PC-3 (cell line): ENCODE data around the gene SYTL1. TPM values are rescaled to one million over a fixed set of nuclear protein-coding genes. Genes with fewer than 3 reads are reported as not detected.

Source experiments
- ATAC-seq: fragments of 200-7000 bp; cut with Tn5 transposase; 2 replicates; pipeline ENCODE4 v1.9.1; 2020; ENCODE audit warnings: mild to moderate bottlenecking, moderate library complexity
- BruUV-seq: library from RNA; stranded (reverse); fragments of 400-500 nt; replicated peaks from 2 replicates; lab custom pipeline; 2021; lab: Mats Ljungman, UMichigan
- CTCF ChIA-PET: fragments of 300-600 bp; sonication (Branson Sonifier 250); formaldehyde crosslinking; loops from one replicate; lab custom pipeline; 2022; ENCODE audit warnings: antibody characterized with exemption; lab: Charles Lee
- POLR2A ChIA-PET: fragments of 300-600 bp; sonication (Branson Sonifier 250); formaldehyde crosslinking; loops from one replicate; lab custom pipeline; 2022; ENCODE audit warnings: antibody characterized with exemption; ENCODE audit not compliant: unreplicated experiment; lab: Charles Lee
- DNase-seq: peaks from one replicate; pipeline ENCODE4 v3.0.0-alpha.2; 2015
- H2AFZ ChIP-seq: fragments of 300-600 bp; sonication (generic); 2 replicates; pipeline ENCODE4 v1.6.0; 2016; ENCODE audit warnings: antibody characterized with exemption, low read length
- H3F3A ChIP-seq: fragments of 300-600 bp; sonication (generic); one replicate; pipeline ENCODE4 v1.6.0; 2017; ENCODE audit warnings: antibody characterized with exemption, low read length, control low read depth, mild to moderate bottlenecking; ENCODE audit not compliant: unreplicated experiment
- H3K27ac ChIP-seq: fragments of 300-600 bp; sonication (generic); 2 replicates; pipeline ENCODE4 v1.5.1; 2016; ENCODE audit warnings: mild to moderate bottlenecking, low read length
- H3K27me3 ChIP-seq: fragments of 300-600 bp; sonication (generic); 2 replicates; pipeline ENCODE4 v1.6.1; 2016; ENCODE audit warnings: low read length, mixed read lengths
- H3K36me3 ChIP-seq: fragments of 300-600 bp; sonication (generic); 2 replicates; pipeline ENCODE4 v1.6.1; 2016; ENCODE audit warnings: low read depth, mixed run types, low read length, mixed read lengths
- H3K4me1 ChIP-seq: fragments of 300-600 bp; sonication (generic); 2 replicates; pipeline ENCODE4 v1.5.1; 2016; ENCODE audit warnings: low read length; ENCODE audit not compliant: insufficient read depth
- H3K4me2 ChIP-seq: fragments of 300-600 bp; sonication (generic); 2 replicates; pipeline ENCODE4 v1.6.0; 2016; ENCODE audit warnings: low read length
- H3K4me3 ChIP-seq: fragments of 300-600 bp; sonication (generic); 2 replicates; pipeline ENCODE4 v1.5.1; 2016; ENCODE audit warnings: mild to moderate bottlenecking, low read length, mixed read lengths
- H3K79me2 ChIP-seq: fragments of 300-600 bp; sonication (generic); 2 replicates; pipeline ENCODE4 v1.6.1; 2017; ENCODE audit warnings: low read length, mixed read lengths
- H3K9ac ChIP-seq: fragments of 300-600 bp; sonication (generic); 2 replicates; pipeline ENCODE4 v1.6.0; 2016; ENCODE audit warnings: mild to moderate bottlenecking, low read length
- H3K9me2 ChIP-seq: fragments of 300-600 bp; sonication (generic); replicated peaks from 2 replicates; pipeline ENCODE4 v1.6.1; 2016; ENCODE audit warnings: mixed run types, low read length, mixed read lengths
- H3K9me3 ChIP-seq: fragments of 300-600 bp; sonication (generic); 2 replicates; pipeline ENCODE4 v1.6.1; 2016; ENCODE audit warnings: low read length, mixed read lengths
- H4K20me1 ChIP-seq: fragments of 300-600 bp; sonication (generic); 2 replicates; pipeline ENCODE4 v1.6.1; 2016; ENCODE audit warnings: low read length, mixed read lengths
- CTCF ChIP-seq: fragments of 300-600 bp; sonication (generic); conservative IDR thresholded peaks from 2 replicates; pipeline ENCODE4 v1.5.1; 2017; ENCODE audit warnings: antibody characterized with exemption, low read depth, mild to moderate bottlenecking, low read length
- EZH2 ChIP-seq: fragments of 300-600 bp; sonication (generic); IDR thresholded peaks from one replicate; pipeline ENCODE4 v1.6.1; 2017; ENCODE audit warnings: antibody characterized with exemption, mild to moderate bottlenecking, low read length; ENCODE audit not compliant: unreplicated experiment
- EZH2phosphoT487 ChIP-seq: fragments of 300-600 bp; sonication (generic); IDR thresholded peaks from 2 replicates; pipeline ENCODE4 v1.6.1; 2018; ENCODE audit warnings: mild to moderate bottlenecking, antibody characterized with exemption, low read length, borderline replicate concordance
- intact Hi-C: fragments of 100-400 bp; cut with micrococcal nuclease; formaldehyde crosslinking; loops from 2 replicates; pipeline ENCODE4 v1.9.0; 2023
- total RNA-seq: library from RNA; depleted of rRNA; stranded (reverse); fragments of >200 nt; gene quantifications from 2 replicates; pipeline ENCODE4 v1.2.3, GENCODE V29; 2014

SYTL1 gene
- total RNA-seq, 1 experiment from 2014 or later: 26.8 TPM

- no peaks in the 10 kb centered on the region for H3K9me3 ChIP-seq
- intact Hi-C loops: loop anchor here (2.0 kb wide), 1 partner anchor 25 kb away; no protein-coding TSS in a partner anchor
- no peaks in the 10 kb centered on the region; the same call in 1 of the 2 replicates for H3K36me3 ChIP-seq
- no peak for DNase-seq
- H3K4me3 ChIP-seq: no peak overlapping the region
- no peak overlapping the region for H3K27ac ChIP-seq
- no TSS peak for BruUV-seq
- no peak for TF ChIP-seq EZH2
- TF ChIP-seq CTCF: no peak
- no peak for TF ChIP-seq EZH2phosphoT487
- ATAC-seq: no peak
- no peaks in the 10 kb centered on the region for H4K20me1 ChIP-seq
- peaks cover 10% of the 10 kb centered on the region for H3K79me2 ChIP-seq
- H3F3A ChIP-seq: no peaks in the 10 kb centered on the region
- no peak overlapping the region for H3K9ac ChIP-seq
- no peak overlapping the region for H2AFZ ChIP-seq
- no peaks in the 10 kb centered on the region for H3K27me3 ChIP-seq
- H3K4me2 ChIP-seq: no peak overlapping the region; the same call in 1 of the 2 replicates
- ChIA-PET POLR2A (no interaction called here), CTCF (no interaction called here)
- no peaks in the 10 kb centered on the region for H3K9me2 ChIP-seq
- H3K4me1 ChIP-seq: peaks cover 13% of the 10 kb centered on the region
Measured at GRCh38 chr1:27363766-27364695, 22.2 kb downstream of the SYTL1 start.

GRCh38 chr1:27364696-27365371 is 23.0 kb downstream of the SYTL1 start:
- H3K9ac ChIP-seq: no peak overlapping the region
- peak overlapping the region; percentile 89 for H3K4me3 ChIP-seq
- H3F3A ChIP-seq: no peaks in the 10 kb centered on the region
- no peak overlapping the region for H3K27ac ChIP-seq
- H3K79me2 ChIP-seq: peaks cover 10% of the 10 kb centered on the region
- BruUV-seq: TSS peak; percentile 72
- H2AFZ ChIP-seq: peak overlapping the region; percentile 90
- no peaks in the 10 kb centered on the region for H4K20me1 ChIP-seq
- intact Hi-C loops: loop anchor here (2.0 kb wide), 1 partner anchor 24 kb away; no protein-coding TSS in a partner anchor
- CTCF ChIA-PET: interaction anchor here (2.5 kb wide), 1 partner anchor 65 kb away, joined by 11 read pairs; no protein-coding TSS in a partner anchor
- H3K36me3 ChIP-seq: no peaks in the 10 kb centered on the region; the same call in 1 of the 2 replicates
- H3K4me1 ChIP-seq: peaks cover 13% of the 10 kb centered on the region
- H3K9me3 ChIP-seq: no peaks in the 10 kb centered on the region
- no peak for TF ChIP-seq CTCF
- no peak for TF ChIP-seq EZH2
- TF ChIP-seq EZH2phosphoT487: no peak
- no peaks in the 10 kb centered on the region for H3K27me3 ChIP-seq
- no peak for ATAC-seq
- H3K9me2 ChIP-seq: no peaks in the 10 kb centered on the region
- POLR2A ChIA-PET: interaction anchor here (0.6 kb wide), 2 partner anchors 206 to 1141 kb away, joined by 3 read pairs; partner anchors contain the start of gene RCC1
- peak overlapping the region; percentile 97 for H3K4me2 ChIP-seq
- no peak for DNase-seq
